Bronchial epithelial cell (primary cell): ENCODE results near the gene TOM1. TPM values are rescaled to one million over a fixed set of nuclear protein-coding genes. Genes with fewer than 3 reads are reported as not detected.

ENCODE experiments used
- DNase-seq: peaks from one replicate; pipeline ENCODE4 v3.0.0-alpha.2; 2010; ENCODE audit warnings: low read depth
- FAIRE-seq: peaks from 2 replicates; lab custom pipeline; 2011; peaks lifted over from hg19 to GRCh38; lab: Jason Lieb, UNC
- H3K27me3 ChIP-seq: 2 replicates; pipeline ENCODE4 v1.5.1; 2011; ENCODE audit warnings: low read length; ENCODE audit not compliant: control insufficient read depth, insufficient read depth
- H3K36me3 ChIP-seq: 2 replicates; pipeline ENCODE4 v1.5.1; 2011; ENCODE audit warnings: low read length; ENCODE audit not compliant: control insufficient read depth, insufficient read depth
- H3K4me3 ChIP-seq: 2 replicates; pipeline ENCODE4 v1.5.1; 2011; ENCODE audit warnings: mild to moderate bottlenecking, low read depth, low read length, control low read depth
- total RNA-seq: library from RNA; depleted of rRNA; stranded (reverse); fragments of >200 nt; gene quantifications from 2 replicates; pipeline ENCODE4 v1.2.1, GENCODE V29; 2014
- TF ChIP-seq, protein P1 (sequence below): IDR thresholded peaks from 2 replicates; pipeline ENCODE4 v1.5.1; 2011; ENCODE audit warnings: mild to moderate bottlenecking, moderate library complexity, low read length, control low read depth, inconsistent platforms; ENCODE audit not compliant: insufficient read depth, severe bottlenecking

Gene TOM1
- total RNA-seq, 1 donor from 2014 or later, result 22.6 TPM

DNA sequence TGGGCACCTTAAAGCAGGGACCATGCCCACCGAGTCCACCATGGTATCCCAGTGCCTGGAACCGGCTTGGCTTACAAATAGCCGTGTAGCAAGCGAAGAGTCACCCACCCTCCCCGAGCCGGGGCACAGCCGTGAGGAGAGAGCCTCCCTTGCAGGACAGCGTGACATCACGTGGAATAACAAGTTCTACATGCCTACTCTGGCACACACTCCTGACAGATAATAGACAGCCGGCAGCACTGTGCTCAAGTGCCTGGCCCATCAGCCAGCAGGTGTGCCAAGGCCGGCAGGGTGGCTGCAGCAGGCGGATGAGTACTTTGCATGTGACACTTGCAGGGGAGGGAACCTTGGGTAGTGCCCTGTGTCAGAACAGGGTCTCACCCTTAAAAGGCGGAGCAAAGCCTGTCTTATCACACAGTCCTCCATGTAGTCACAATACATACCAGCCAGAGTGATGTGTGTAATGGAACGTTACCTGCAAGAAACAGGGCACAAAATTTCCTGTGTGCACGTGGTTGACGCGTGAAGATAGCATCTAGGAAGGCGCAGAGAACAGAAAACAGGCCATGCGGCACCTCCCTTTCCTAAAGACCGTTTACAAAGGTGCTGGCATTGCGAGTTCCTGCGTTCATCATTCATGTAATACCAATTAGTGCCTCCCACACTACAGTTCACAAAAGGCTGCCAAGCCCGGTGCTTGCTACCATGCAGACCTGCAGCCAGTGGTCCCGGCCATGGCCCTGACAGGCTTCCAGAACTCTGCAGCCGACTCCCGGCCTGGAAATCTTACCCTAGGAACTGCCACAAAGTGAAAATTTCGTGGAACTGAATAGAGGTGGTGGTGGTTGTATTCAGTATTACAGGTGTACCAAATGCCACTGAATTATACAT, 16.4 kb downstream of the TOM1 start:
- peaks cover 14% of the 10 kb centered on the region for H3K36me3 ChIP-seq
- no peak overlapping the region for H3K4me3 ChIP-seq
- H3K27me3 ChIP-seq, result no peaks in the 10 kb centered on the region
- TF ChIP-seq, protein P1, sequence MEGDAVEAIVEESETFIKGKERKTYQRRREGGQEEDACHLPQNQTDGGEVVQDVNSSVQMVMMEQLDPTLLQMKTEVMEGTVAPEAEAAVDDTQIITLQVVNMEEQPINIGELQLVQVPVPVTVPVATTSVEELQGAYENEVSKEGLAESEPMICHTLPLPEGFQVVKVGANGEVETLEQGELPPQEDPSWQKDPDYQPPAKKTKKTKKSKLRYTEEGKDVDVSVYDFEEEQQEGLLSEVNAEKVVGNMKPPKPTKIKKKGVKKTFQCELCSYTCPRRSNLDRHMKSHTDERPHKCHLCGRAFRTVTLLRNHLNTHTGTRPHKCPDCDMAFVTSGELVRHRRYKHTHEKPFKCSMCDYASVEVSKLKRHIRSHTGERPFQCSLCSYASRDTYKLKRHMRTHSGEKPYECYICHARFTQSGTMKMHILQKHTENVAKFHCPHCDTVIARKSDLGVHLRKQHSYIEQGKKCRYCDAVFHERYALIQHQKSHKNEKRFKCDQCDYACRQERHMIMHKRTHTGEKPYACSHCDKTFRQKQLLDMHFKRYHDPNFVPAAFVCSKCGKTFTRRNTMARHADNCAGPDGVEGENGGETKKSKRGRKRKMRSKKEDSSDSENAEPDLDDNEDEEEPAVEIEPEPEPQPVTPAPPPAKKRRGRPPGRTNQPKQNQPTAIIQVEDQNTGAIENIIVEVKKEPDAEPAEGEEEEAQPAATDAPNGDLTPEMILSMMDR, result no peak
- DNase-seq, result no peak
- peak; percentile 86 for FAIRE-seq

DNA sequence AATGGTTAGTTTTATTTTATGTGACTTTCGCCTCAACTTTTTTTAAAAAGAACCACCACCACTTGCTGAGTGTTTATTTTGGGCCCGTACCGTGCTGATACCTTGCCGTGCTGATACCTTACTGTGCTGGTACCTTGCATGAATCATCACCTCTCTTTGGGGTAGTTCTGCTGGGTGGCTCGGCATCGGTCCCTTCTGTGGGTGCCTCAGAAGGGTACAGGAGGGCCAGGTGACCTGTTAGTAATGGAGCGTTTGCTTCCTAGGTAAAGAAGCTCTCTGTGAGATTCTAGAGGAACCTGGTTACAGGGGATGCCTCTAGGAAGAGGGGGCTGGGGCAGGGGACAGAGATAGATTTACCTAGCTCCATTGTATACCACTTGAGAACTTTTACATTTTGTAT, 17.1 kb downstream of the TOM1 start:
- Histone ChIP-seq H3K4me3 (no peak overlapping the region), H3K27me3 (no peaks in the 10 kb centered on the region), H3K36me3 (peaks cover 14% of the 10 kb centered on the region)
- FAIRE-seq (no peak), DNase-seq (no peak)
- TF ChIP-seq, protein P1, result no peak

DNA sequence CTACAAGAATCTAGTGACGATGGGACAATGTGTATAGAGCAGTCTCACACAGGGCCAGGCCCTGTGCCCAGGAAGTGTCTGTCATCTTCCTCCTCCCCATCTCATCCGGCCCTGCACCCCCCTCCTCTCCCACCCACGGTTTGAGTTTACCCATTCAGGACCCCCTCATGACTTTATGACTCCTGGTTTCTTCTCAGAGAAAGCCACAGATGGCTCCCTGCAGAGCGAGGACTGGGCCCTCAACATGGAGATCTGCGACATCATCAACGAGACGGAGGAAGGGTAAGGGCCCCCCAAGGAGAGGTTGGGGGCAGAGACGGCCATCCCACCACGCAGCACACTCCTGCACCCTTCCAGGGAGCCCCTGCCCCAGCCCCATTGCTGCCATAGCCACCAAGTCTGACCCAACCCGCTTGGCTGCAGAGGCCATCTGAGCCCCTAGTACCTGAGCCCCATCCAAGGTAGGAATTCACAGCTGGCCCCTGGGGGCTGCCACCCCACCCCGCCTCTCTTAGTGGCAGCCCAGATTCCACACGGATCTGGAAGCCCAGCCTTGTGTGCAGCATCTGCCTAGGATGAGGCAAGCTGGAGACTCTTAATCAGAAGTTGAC, 18.1 kb downstream of the TOM1 start:
- Histone ChIP-seq H3K27me3 (no peaks in the 10 kb centered on the region), H3K36me3 (peaks cover 19% of the 10 kb centered on the region), H3K4me3 (no peak overlapping the region)
- peak; percentile 79 for FAIRE-seq
- TF ChIP-seq, protein P1, result no peak
- no peak for DNase-seq

DNA sequence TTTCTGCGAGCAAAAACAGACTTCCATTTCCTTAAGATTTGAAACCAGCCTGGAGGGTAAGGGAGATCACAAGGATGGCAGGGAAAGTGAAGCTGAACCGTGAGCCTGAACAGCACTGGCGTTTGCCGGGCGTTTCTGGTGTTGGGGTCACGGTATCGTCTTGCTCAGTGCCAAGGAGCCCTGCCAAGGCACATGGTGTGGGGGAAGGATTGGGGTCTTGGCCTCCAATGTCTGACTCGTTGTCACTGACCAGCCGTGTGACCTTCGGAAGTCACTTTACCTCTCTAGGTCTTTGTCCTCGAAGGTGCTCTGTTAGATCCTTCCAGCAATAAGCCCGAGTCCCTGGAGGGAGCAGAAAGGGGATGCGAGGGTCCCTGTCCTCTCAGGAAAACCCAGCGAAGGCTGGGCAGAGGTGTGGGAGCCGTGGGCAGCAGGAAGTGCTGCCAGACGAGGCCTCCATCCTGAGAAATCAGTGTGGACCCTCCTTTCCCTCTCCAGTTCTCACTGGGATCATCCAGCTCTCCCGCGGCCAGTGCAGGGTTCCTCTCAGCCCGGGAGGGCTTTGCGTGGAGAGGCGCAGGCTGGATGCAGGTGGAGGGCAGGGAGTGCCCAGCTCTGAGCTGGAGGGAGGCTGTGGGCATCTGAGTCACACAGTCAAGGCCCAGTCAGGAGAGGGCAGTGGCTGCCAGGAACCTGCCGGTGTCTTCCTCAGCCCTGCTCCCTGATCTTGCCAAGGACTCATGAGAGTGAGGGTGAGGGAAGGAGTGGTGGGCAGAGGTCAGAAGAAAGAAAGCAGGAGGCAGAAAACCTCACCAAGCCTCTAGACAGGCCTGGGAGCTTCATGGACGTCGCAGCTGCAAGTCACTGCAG, 18.9 kb downstream of the TOM1 start:
- Histone ChIP-seq H3K4me3 (no peak overlapping the region), H3K27me3 (no peaks in the 10 kb centered on the region), H3K36me3 (peaks cover 24% of the 10 kb centered on the region)
- DNase-seq (no peak), FAIRE-seq (no peak)
- TF ChIP-seq, protein P1, result no peak

DNA sequence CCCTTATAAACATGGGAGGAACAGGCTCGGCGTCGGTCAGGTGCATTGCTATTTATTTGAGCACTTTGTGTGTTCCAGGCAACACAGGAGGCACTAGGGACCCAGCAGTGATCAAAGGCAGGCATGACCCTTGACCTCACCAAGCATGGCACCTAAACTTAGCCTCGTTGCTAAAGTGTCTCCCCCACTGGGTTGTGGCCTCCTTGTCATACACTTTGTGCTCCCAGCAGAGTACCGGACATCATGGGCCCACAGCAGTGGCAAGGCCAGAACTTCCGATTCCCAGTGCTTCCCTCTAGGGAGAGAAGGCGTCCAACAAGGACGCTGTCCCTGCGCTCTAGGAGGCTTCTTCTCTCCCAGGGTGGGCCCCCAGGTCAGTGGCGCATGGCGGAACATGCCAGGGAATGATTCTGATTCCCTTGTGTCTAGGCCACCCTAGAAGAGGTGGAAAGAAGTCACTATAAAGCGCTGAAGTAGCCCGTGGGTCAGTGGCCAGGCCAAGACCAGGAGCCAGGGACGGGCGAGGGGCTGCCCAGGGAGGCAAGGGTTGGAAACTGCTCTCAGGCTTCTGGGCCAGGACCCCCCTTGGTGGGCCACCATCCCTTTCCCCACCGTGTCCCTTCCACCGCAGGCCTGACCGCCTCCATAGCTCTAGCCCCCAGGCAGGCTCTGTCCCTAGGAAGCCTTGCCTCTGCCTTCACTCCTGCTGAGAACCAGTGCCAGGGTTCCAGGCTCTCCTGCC, 19.7 kb downstream of the TOM1 start:
- H3K36me3 ChIP-seq, result peaks cover 24% of the 10 kb centered on the region
- TF ChIP-seq, protein P1, result no peak
- FAIRE-seq, result no peak
- no peak overlapping the region for H3K4me3 ChIP-seq
- no peaks in the 10 kb centered on the region for H3K27me3 ChIP-seq
- DNase-seq, result no peak
